ENCODE measurements around the gene SERPINB6. TPM values are rescaled to one million over a fixed set of nuclear protein-coding genes. Genes with fewer than 3 reads are reported as not detected.

Gene SERPINB6
- total RNA-seq, 6 experiments from 2014 or later = 27.0 to 48.5 (median 38.7) TPM

- Histone ChIP-seq H3K9me3 (no peaks in the 10 kb centered on the region), H3K27me3 (no peaks in the 10 kb centered on the region), H3K4me1 (no peaks in the 10 kb centered on the region), H3K4me3 (no peak overlapping the region), H3K27ac (no peak overlapping the region), H3K36me3 (no peaks in the 10 kb centered on the region)
- no CpG with 5 or more reads among the region's 2 CpGs for WGBS (ENCODE audit: insufficient coverage, low coverage, low lambda C conversion rate, missing lambda C conversion rate)
- no peak for ATAC-seq
- intact Hi-C loops (cut with DNase I) = no loop called here
- DNase-seq = peak in 1 of 3 donors; percentile 5
- TF ChIP-seq CTCF (IDR thresholded peaks at IDR 0.05) = no peak
- TF ChIP-seq POLR2A (IDR thresholded peaks at IDR 0.05) = no peak
Observed at GRCh38 chr6:2979819-2980464, 8.6 kb upstream of the SERPINB6 start.

GRCh38 chr6:2978923-2979322 is 7.6 kb upstream of the SERPINB6 start:
- no peaks in the 10 kb centered on the region for H3K36me3 ChIP-seq
- intact Hi-C loops (cut with DNase I) = no loop called here
- H3K27me3 ChIP-seq = no peaks in the 10 kb centered on the region
- no peak overlapping the region for H3K27ac ChIP-seq
- H3K9me3 ChIP-seq = no peaks in the 10 kb centered on the region
- no peak overlapping the region for H3K4me3 ChIP-seq
- WGBS (ENCODE audit: insufficient coverage, low coverage, low lambda C conversion rate, missing lambda C conversion rate) = 73% methylated on average over 4 of the region's 4 CpGs
- TF ChIP-seq CTCF (IDR thresholded peaks at IDR 0.05) (no peak), POLR2A (IDR thresholded peaks at IDR 0.05) (no peak)
- H3K4me1 ChIP-seq = no peaks in the 10 kb centered on the region
- ATAC-seq = no peak
- no peak for DNase-seq

GRCh38 chr6:2977799-2978590 is 6.6 kb upstream of the SERPINB6 start:
- H3K27ac ChIP-seq = no peak overlapping the region
- peak; percentile 17 to 69 (median 38) for ATAC-seq
- intact Hi-C loops (cut with DNase I) = no loop called here

GRCh38 chr6:2977290-2977689 is 5.9 kb upstream of the SERPINB6 start:
- intact Hi-C loops (cut with DNase I) = no loop called here
- Histone ChIP-seq H3K27ac (no peak overlapping the region), H3K4me3 (no peak overlapping the region), H3K36me3 (no peaks in the 10 kb centered on the region), H3K9me3 (no peaks in the 10 kb centered on the region), H3K4me1 (peaks cover 0 to under 1% (median 0%) of the 10 kb centered on the region in 4 donors), H3K27me3 (no peaks in the 10 kb centered on the region)
- no peak for DNase-seq
- WGBS (ENCODE audit: insufficient coverage, low coverage, low lambda C conversion rate, missing lambda C conversion rate) = 60% methylated on average over 5 of the region's 5 CpGs
- ATAC-seq = no peak
- TF ChIP-seq POLR2A (IDR thresholded peaks at IDR 0.05) (no peak), CTCF (IDR thresholded peaks at IDR 0.05) (no peak)

More at GRCh38 chr6:2977799-2978590, 6.6 kb upstream of the SERPINB6 start:
- H3K27me3 ChIP-seq = no peaks in the 10 kb centered on the region
- H3K4me1 ChIP-seq = no peaks in the 10 kb centered on the region
- H3K9me3 ChIP-seq = no peaks in the 10 kb centered on the region
- 57% methylated on average over 3 of the region's 3 CpGs for WGBS (ENCODE audit: insufficient coverage, low coverage, low lambda C conversion rate, missing lambda C conversion rate)
- no peaks in the 10 kb centered on the region for H3K36me3 ChIP-seq
- TF ChIP-seq CTCF (IDR thresholded peaks at IDR 0.05) (no peak), POLR2A (IDR thresholded peaks at IDR 0.05) (no peak)
- DNase-seq = no peak
- no peak overlapping the region for H3K4me3 ChIP-seq

All from right lobe of liver (tissue), 6 donors.